ENCODE measurements around the gene CDKN3.
"Not testable (repeated sequence)": the region's sequence is repeated elsewhere in the genome, so short reads cannot be mapped to it uniquely, and the experiment has no call there.

The CDKN3 gene

DNA sequence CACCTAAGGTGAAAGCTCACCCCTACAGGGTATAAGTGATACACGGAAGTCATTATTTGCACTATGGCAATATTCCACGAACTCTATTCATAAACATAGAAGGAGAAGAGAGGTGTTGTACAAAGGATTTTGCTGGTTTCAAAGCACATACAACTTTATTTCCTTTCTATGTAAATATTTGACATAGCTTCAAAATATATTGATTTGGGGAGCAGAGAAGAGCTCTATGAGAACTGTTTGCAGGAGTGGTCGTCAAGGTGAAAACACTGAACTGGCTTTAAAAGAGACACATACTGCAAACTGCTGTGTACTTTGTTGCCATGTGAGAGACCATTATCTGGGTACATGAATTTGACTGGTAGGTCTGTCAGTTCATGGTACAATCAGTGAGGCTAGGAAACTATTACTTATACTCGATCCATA lies 27.7 kb downstream of the CDKN3 start:
- no peak for DNase-seq

DNA sequence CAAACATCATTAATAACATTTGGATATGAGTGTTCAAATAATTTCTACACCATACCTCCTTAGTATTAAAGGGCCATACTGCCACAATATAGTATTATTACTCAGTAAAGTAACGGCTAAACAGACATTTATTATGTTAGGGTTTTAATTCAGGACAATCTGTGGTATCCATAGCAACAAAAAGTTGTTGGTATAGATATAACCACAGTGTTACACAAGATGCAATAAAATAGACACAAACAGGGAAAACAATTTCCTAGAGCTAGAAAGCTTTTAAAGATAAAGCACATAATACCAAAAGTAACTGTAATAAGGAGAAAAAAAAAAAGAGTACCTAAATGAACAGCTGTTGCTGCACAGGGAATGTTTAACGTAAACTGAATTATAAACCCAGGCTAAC lies 28.3 kb downstream of the CDKN3 start:
- no peak for DNase-seq

DNA sequence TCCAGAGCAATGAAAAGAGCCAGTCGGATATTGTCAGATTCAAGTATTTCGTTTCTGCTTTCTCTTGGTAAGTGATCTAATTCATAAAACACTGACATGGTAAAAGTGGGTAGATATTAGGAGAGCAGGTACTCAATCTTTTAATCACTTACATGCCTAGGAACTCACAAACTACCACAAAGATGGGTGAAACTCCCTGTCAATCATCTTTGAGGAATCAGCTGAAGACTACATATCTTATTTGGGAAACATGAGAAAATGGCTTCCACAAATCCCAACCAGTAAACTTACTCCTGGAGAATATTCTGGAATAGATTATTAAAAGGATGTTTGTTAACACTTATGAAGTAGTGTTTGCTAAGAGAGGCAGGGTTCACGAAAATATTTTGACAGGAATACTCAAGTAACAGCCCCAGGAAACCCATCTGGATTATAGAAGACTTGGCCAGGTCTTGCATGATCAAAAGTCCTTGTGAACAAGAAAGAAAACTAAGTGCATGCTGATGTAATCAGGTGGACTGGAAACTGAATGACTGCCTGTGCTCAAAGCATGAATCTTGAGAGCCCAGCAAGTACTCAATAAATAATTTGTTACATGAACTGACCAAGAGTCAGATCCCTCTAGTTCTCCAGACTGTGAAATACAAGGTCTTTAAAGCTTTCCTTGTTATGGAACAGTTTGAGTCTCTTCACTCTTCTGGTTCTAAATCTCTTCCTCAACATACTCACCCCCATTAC lies 28.9 kb downstream of the CDKN3 start:
- DNase-seq: no peak

DNA sequence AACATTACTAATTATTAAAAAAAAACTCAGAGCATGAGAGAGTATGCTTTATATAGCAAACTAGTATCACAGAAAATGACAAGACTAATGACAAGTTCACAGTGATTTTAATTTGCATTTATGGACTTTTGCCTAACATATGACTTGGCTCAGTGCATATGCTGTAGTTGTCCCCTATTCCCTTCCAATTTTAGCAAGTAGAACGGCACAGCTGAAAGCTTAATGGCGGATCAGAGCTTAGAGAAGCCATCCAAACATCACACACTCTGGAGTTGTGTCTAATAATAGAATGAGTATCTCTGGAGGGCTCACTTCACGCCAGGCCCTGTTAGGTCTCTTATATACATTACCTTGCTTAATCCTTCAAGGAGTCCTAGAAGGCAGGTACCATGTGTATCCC lies 31.1 kb downstream of the CDKN3 start:
- DNase-seq: no peak

DNA sequence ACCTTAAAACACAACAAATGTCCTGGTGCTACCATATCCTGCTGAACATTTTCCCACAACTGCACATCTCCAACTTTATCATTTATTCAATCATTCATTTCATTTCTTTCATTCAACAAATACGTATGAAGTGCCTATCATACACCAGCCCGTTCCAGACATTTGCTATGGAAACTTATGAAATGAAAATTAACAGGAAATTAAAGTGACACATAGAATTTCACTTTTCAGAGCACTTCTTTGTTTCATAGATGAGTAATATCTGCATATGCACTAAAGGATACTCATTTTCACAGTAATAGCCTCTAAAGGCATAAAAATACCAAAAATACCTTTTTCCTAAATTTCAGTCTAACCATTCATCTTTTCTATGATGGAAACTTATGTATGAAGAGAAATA lies 31.7 kb downstream of the CDKN3 start:
- no peak for DNase-seq

DNA sequence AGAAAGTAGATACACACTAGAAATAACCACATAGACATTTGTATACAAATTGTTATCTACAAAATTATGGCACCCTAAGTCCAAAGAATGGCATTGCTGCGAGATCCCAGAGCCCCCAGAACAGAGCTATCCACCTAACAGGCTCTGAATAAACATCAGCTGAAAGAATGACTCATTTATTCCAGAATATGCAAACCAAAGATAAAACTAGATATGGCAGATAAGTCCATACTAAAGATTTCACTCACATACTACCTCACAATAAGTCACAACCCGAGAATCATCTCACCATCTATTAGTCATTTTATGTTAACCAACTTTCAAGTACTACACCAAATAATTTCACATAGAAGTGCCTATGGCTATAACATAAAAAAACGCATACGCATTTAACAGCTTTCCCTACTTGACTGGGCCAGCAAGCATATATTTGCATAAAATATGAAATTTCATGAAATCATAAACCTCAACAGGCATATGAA lies 38.7 kb downstream of the CDKN3 start:
- no peak for DNase-seq

DNA sequence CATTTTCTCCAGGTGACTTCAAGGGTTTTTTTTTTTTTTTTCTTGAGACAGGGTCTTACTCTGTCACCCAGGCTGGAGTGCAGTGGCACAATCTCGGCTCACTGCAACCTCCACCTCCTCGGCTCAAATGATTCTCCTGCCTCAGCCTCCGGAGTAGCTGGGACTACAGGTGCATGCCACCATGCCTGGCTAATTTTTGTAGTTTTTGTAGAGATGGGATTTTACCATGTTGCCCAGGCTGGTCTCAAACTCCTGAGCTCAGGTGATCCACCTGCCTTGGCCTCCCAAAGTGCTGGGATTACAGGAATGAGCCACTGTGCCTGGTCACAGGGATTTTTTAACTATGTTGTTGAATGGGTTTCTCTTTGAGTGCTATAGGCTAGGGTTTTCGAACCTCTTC lies 41.1 kb downstream of the CDKN3 start:
- DNase-seq: not testable (repeated sequence)

DNA sequence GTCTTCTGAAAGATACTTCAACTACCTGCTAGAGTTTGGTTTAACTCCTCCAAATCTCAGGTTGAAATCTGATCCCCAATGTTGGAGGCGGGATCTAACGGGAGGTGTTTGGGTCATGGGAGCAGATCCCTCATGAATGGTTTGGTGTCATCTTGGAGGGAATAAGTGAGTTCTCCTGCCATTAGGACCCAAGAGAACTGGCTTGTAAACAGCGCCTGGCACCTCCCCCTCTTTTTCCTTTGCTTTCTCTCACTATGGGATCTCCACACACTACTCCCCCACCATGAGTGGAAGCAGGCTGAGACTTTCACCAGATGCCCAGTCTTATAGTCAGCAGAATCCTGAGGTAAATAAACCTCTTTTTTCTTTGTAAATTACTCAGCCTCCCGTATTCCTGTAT lies 41.9 kb downstream of the CDKN3 start:
- DNase-seq: no peak

DNA sequence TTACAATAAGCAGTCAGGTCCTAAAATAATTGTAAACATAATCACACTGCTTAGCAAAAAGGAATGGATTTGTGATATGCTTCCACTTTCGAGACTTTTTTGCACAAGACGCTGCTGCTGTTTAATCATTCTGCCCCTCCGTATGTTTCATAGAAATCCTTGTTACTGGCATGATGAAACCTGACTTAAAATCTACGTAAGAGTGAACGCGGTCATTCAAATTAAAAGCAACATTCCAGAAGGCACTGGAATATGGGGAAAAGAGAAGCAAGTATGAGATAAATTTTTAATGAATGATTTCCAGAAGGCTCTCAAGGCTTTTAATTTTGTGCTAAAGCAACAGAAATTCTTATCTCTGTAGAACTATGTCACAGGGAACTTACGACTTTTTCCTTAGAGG lies 43.2 kb downstream of the CDKN3 start:
- DNase-seq: no peak

DNA sequence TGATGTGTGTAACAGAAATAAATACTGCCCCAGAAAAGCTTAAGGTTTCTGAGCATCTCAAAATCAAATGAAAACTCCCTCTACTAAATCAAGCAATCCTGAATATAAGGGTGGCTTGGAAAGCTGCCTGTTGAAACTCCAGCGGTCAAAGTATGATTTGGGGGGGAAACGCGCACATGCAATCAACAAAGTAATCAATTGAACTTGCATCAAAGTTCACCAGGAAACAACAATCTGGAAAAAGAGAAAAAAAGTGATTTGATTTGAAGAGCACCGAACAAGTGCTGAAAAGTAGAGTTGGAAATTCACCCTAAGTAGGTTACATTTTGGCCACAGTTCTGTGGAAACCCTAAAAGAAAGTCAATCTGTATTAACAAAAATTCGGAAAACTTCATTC lies 43.7 kb downstream of the CDKN3 start:
- no peak for DNase-seq

DNA sequence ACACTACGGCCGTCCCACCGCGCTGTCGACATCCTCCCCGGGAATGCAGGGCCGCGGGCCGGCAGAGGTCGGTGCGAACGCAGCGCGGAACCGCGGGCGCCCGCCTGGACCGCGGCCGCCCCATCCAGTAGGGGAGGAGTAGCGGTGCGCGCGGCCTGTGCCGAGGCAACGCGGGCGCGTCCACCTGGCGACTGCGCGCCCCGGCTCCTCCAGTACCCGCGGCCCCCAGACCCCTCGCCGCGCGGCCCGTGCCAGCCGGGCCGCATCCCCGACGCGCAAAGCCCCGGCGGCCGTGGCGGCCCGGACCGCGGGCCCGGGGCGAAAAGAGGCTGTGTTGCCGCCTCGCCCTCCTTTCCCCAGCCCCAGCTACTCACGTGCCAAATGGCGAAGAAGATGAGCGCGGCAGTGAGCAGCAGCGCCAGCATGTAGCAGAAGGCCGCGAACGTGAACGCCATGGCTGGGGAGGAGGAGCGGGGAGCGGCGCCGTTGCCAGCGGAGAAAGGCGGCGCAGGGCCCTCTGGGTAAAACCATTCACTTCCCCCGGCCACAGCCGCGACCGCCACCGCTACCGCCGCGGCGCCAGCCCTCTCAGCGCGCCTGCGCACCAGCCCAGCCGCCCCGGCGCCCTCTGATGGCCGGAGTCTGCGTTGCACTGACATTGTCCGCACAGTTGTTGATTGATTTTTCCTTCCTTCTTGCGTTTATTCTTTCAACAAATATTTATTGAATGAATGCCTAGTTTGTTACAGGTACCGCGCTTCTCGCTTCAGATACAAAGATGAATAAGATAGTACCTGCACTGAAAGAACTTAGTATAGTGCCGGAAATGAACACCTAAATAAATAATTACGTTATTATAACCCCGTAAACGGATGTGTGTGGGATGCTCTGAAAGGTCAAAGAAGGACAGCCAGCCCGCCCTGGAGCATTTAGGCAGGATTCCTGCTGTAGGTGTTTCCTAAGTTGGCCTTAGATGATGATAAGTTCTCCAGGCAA lies 44.4 kb downstream of the CDKN3 start, which contains the start of gene CNIH1:
TSS of gene CNIH1 (minus strand) at position 502 of the 996 bp plus-strand sequence. CDS start at position 455, 47 bp downstream.
- peak; percentile 81 for DNase-seq

DNA sequence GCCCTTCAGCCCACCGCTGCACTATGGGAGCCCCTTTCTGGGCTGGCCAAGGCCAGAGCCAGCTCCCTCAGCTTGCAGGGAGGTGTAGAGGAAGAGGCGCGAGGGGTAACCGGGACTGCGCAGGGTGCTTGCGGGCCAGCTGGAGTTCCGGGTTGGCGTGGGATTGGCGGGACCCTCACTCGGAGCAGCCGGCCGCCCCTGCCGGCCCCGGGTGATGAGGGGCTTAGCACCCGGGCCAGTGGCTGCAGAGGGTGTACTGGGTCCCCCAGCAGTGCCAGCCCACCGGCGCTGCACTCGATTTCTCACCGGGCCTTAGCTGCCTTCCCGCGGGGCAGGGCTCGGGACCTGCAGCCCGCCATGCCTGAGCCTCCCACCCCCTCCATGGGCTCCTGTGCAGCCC lies 46.2 kb downstream of the CDKN3 start:
- DNase-seq: not testable (repeated sequence)

DNA sequence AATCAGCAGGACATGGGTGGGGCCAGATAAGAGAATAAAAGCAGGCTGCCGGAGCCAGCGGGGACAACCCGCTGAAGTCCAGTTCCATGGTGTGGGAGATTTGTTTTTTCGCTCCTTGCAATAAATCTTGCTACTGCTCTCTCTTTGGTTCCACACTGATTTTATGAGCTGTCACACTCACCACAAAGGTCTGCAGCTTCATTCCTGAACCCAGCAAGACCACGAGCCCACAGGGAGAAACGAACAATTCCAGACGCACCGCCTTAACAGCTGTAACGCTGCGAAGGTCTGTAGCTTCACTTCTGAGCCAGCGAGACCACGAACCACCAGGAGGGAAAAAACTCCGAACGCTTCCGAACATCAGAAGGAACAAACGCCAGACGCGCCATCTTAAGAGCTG lies 47.2 kb downstream of the CDKN3 start:
- no peak for DNase-seq

DNA sequence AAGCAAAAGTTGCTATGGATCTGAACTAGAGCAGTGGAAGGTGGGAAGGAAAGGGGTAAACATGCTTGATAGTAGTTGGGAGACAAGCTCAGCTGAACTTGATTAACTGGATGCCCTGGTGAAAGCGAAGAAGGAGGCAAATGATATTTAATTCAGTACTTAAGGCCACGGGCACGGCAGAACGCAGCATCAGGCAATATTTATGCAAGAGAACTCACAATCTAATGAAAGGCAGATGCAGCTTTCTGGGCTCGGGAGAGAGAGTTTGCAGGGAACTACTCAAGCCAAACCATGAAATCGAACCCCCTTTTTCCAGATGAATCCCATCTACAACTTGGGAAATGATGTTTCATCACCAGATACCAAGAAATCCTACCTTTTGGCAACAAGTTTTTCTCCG lies 47.9 kb downstream of the CDKN3 start:
- DNase-seq: no peak

DNA sequence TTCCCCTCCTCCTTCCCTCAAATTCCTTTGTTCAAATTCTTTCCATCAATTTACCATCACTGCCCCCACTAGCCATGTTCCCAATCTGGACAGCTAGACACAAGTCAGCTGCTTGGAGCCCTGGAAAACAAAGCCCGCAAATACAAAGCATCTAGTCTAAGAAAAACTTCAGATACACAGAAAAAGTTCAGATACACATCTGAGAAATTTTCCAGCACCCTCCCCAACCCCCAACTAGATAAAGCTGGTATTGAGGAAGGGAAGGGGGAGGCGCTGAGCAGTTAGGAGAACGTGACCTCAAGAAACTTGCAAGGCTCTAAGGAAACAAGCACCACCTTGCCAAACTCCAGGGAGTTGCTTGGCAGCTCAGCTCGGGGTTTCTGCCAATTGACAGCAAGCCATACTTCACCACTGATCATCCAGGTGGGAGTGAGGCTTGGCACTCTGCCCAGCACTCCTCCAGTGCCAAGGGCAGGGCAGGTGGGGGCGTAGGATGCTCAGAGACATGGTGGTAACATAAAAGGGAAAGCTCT lies 49.4 kb downstream of the CDKN3 start:
- no peak for DNase-seq

DNA sequence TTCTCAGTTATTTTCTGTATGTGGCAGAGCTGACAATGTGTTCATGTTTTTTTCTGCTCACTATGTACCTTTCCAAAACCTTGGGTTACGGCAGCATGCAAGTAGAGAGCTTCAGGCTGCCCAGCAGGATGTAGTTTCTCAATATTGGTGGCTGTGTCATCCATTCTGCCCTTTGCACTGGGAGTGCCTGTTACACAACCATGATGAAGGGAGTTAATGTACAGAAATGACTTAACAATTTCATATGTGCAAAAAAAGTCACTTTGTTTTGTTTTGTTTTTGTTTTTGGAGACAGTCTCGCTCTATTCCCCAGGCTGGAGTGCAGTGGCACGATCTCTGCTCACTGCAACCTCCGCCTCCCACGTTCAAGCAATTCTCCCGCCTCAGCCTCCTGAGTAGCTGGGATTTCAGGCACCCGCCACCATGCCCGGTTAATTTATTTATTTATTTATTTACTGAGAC lies 50.5 kb downstream of the CDKN3 start:
- DNase-seq: peak; percentile 92

DNA sequence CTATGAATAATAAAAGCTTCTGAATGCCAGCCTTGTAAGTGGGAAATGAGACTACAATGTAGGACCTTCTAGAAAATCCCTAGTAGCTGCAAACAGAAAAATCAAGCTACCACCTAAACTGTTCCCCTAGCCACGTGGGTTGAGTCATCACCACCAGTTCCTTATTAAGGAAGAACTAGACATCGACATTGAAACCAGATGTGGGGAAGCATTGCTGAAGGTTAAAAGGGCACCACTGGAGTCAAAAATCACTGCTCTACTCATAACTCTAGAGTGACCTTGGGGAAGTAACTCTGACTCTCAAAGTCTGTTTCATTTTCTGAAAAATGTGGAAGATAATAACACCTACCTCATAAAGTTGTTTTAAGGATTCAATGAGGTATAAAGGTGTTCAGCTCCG lies 53.7 kb downstream of the CDKN3 start:
- peak; percentile 96 for DNase-seq

DNA sequence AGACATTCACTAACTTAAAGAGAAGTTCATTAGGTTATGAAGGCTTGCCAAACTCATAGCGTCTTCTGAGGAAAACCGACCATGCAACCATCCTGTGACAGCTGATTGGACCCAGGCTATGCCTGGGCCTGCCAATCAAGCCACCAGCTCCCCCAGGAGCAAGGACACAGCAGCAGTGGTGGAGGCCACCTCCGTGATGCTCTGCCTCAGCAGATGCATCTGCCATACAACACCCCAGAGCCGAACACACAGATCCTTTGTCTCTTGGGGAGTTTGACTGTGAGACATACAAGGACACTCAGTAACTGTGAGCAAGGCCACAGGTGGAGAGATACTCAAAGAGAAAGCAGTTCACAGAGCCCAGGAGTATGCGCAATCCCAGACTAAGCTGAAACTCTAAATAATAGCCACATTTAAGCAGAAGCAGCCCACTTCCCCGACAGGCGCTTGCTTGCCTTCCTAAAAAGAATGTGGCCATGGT lies 54.4 kb downstream of the CDKN3 start:
- DNase-seq: no peak

DNA sequence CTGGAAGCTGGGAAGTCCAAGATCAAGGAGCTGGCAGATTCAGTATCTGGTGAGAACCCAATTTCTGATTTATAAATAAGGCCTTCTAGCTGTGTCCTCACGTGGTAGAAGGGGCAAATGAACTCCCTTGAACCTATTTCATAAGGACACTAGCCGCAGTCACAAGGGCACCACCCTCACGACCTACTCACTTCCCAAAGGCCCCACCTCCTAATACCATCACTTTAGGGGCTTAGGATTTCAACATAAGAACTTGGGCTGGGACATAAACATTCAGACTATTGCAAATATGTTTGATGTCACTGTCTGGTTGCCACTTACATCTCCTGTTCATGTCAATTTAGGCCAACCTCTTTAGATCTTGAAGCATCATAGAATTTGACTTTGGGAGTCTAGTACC lies 55.2 kb downstream of the CDKN3 start:
- DNase-seq: no peak

DNA sequence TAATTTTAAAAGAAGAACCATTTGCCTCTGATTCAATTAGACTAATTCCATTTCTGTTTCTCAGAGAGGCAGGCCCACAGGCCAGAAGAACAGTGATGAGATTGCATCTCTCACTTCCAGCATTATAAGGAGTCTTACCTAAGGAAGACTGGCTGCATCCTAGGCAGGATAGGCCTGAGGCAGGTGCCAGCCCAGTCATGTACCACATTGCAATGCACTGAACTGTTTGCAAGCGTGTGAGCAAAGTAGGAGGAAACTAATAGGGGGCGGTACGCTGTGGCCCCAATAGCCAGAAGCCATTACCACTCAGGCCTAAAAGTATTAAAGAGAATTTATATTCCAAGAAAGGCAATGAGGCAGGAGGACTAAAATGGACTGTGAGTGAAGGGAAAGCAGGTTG lies 56.4 kb downstream of the CDKN3 start:
- DNase-seq: no peak

DNA sequence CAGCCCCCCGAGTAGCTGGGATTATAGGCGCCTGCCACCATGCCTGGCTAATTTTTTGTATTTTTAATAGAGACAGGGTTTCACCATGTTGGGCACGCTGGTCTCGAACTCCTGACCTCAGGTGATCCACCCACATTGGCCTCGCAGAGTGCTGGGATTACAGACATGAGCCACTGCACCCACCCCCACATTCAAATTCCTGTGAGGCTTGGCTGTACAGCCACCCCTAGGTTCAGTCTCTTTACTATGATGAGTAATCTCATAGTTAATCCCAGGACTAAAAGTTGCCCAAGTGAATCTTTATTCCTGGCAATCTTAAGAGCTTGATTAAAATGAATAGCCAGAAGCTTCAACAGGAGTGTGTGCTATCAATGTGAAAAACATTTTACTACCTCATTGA lies 57.2 kb downstream of the CDKN3 start:
- not testable (repeated sequence) for DNase-seq

DNA sequence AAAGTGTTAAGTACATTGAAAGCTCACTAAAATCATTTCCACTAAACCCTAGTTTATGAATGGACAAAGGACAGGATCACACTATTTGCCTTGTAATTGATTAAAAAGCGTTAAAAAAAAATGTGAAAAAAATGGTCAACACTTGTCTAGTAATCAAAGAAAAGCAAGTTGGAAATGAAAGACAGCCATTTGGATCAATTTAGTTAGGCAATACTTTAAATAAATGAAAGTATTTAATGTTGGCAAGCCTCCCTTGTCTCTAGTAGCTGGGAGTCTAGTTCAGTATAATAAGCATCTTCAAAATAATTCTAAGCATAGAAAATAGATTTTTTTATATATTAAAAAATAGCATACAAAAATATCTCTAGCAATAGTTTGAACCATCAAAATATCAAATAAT lies 58.6 kb downstream of the CDKN3 start:
- DNase-seq: no peak
